Measurements from ENCODE around the gene CD8B2. TPM values are rescaled to one million over a fixed set of nuclear protein-coding genes. Genes with fewer than 3 reads are reported as not detected.
"Not testable (repeated sequence)": the region's sequence is repeated elsewhere in the genome, so short reads cannot be mapped to it uniquely, and the experiment has no call there.

The CD8B2 gene
- total RNA-seq, 1 donor from 2014 or later = 0.11 TPM

GRCh38 chr2:106551417-106552130 lies 64.4 kb downstream of the CD8B2 start:
- intact Hi-C loops (cut with micrococcal nuclease) = no loop called here

- intact Hi-C loops (cut with micrococcal nuclease) = no loop called here
Observed at GRCh38 chr2:106552921-106553320, 65.8 kb downstream of the CD8B2 start.

- intact Hi-C loops (cut with micrococcal nuclease) = no loop called here
Observed at GRCh38 chr2:106553321-106553720, 66.2 kb downstream of the CD8B2 start.

- intact Hi-C loops (cut with micrococcal nuclease) = no loop called here
Observed at GRCh38 chr2:106554411-106554810, 67.2 kb downstream of the CD8B2 start.

- intact Hi-C loops (cut with micrococcal nuclease) = no loop called here
Observed at GRCh38 chr2:106555053-106555452, 67.9 kb downstream of the CD8B2 start.

- intact Hi-C loops (cut with micrococcal nuclease) = not testable (repeated sequence)
Observed at GRCh38 chr2:106559786-106560185, 72.6 kb downstream of the CD8B2 start.

- intact Hi-C loops (cut with micrococcal nuclease) = no loop called here
Observed at GRCh38 chr2:106560773-106561172, 73.6 kb downstream of the CD8B2 start.

- intact Hi-C loops (cut with micrococcal nuclease) = no loop called here
Observed at GRCh38 chr2:106561356-106561755, 74.2 kb downstream of the CD8B2 start.

GRCh38 chr2:106561803-106562202 lies 74.6 kb downstream of the CD8B2 start:
- intact Hi-C loops (cut with micrococcal nuclease) = no loop called here

GRCh38 chr2:106562268-106563186 lies 75.4 kb downstream of the CD8B2 start:
- intact Hi-C loops (cut with micrococcal nuclease) = loop anchor here (1.0 kb wide), 1 partner anchor 35 kb away; no protein-coding TSS in a partner anchor

GRCh38 chr2:106563195-106563594 lies 76.0 kb downstream of the CD8B2 start:
- intact Hi-C loops (cut with micrococcal nuclease) = loop anchor here (1.0 kb wide), 1 partner anchor 36 kb away; no protein-coding TSS in a partner anchor

GRCh38 chr2:106565599-106565998 lies 78.4 kb downstream of the CD8B2 start:
- intact Hi-C loops (cut with micrococcal nuclease) = no loop called here

- intact Hi-C loops (cut with micrococcal nuclease) = no loop called here
Observed at GRCh38 chr2:106566050-106566449, 78.9 kb downstream of the CD8B2 start.

- intact Hi-C loops (cut with micrococcal nuclease) = not testable (repeated sequence)
Observed at GRCh38 chr2:106566484-106566883, 79.3 kb downstream of the CD8B2 start.

GRCh38 chr2:106570316-106570715 lies 83.2 kb downstream of the CD8B2 start:
- intact Hi-C loops (cut with micrococcal nuclease) = no loop called here

Other genes with a start within 250 kb of the CD8B2 start
- 0.20 and 0.30 TPM in 2 replicates for gene RGPD3, start 19.0 kb upstream of the CD8B2 start, total RNA-seq